HG02588 (cell line): ENCODE data around the gene FRMD8.

Experiments
- ATAC-seq: cut with Tn5 transposase; IDR thresholded peaks from one replicate; pipeline ENCODE4 v1.9.1; 2021; ENCODE audit warnings: mild to moderate bottlenecking, moderate library complexity; ENCODE audit not compliant: unreplicated experiment

The FRMD8 gene

GRCh38 chr11:65423516-65424204 lies 37.2 kb downstream of the FRMD8 start:
- no peak for ATAC-seq

- ATAC-seq: no peak
Measured at GRCh38 chr11:65424205-65425104, 38.0 kb downstream of the FRMD8 start.

GRCh38 chr11:65425105-65425970 lies 38.9 kb downstream of the FRMD8 start:
- ATAC-seq: no peak

- ATAC-seq: no peak
Measured at GRCh38 chr11:65425971-65426838, 39.8 kb downstream of the FRMD8 start.

GRCh38 chr11:65426839-65427690 lies 40.6 kb downstream of the FRMD8 start:
- ATAC-seq: no peak

- no peak for ATAC-seq
Measured at GRCh38 chr11:65427691-65428577, 41.5 kb downstream of the FRMD8 start.

GRCh38 chr11:65428578-65429067 lies 42.2 kb downstream of the FRMD8 start:
- ATAC-seq: no peak

- ATAC-seq: no peak
Measured at GRCh38 chr11:65429068-65429681, 42.7 kb downstream of the FRMD8 start.

GRCh38 chr11:65429724-65430405 lies 43.4 kb downstream of the FRMD8 start:
- no peak for ATAC-seq

GRCh38 chr11:65430406-65431217 lies 44.2 kb downstream of the FRMD8 start:
- ATAC-seq: no peak

GRCh38 chr11:65431451-65432099 lies 45.1 kb downstream of the FRMD8 start:
- no peak for ATAC-seq

GRCh38 chr11:65432100-65432650 lies 45.7 kb downstream of the FRMD8 start:
- no peak for ATAC-seq

GRCh38 chr11:65432686-65433582 lies 46.5 kb downstream of the FRMD8 start:
- no peak for ATAC-seq

- no peak for ATAC-seq
Measured at GRCh38 chr11:65433657-65434056, 47.2 kb downstream of the FRMD8 start.
